ENCODE results near the gene CENPS. TPM values are rescaled to one million over a fixed set of nuclear protein-coding genes. Genes with fewer than 3 reads are reported as not detected.

CENPS gene
- polyA plus RNA-seq, 2 of the 4 experiments (the other 2 are of a cell fraction): 25.7 to 27.3 TPM

- Histone ChIP-seq H3K4me1 (peaks cover 12% of the 10 kb centered on the region), H3K4me2 (peak within 1 kb of the TSS; percentile 90), H3K4me3 (peak within 1 kb of the TSS; percentile 89), H3K27ac (peak within 1 kb of the TSS; percentile 95 to 99), H3K9me3 (peaks cover 28% of the 10 kb centered on the region)
- peak; percentile 70; the same call in 1 of the 2 replicates for TF ChIP-seq PHF8 (IDR thresholded peaks at IDR 0.05; ENCODE audit: borderline replicate concordance, low read depth)
- TF ChIP-seq CBX8 (IDR thresholded peaks at IDR 0.05): no peak
- TF ChIP-seq BCL3 (IDR thresholded peaks at IDR 0.05): peak; percentile 91; the same call in 2 of the 3 replicates
- peak; percentile 73 to 97 for TF ChIP-seq JUN (IDR thresholded peaks at IDR 0.05)
- TF ChIP-seq MAFK (IDR thresholded peaks at IDR 0.05; ENCODE audit: partially characterized antibody): no peak
- TF ChIP-seq MAZ (IDR thresholded peaks at IDR 0.05; ENCODE audit: borderline replicate concordance, low read depth, low read length): 0 out of 2 replicates have a peak, but pooled peaks have one; percentile 32
- TF ChIP-seq POLR2AphosphoS2 (conservative IDR thresholded peaks at IDR 0.05; ENCODE audit: low read length): 0 out of 2 replicates have a peak, but pooled peaks have one; percentile 33
- TF ChIP-seq ESRRA (IDR thresholded peaks at IDR 0.05; ENCODE audit: borderline replicate concordance, low read length): no peak
- peak; percentile 26; the same call in 1 of the 2 replicates for TF ChIP-seq GATA3 (IDR thresholded peaks at IDR 0.05; ENCODE audit: borderline replicate concordance)
- TF ChIP-seq, protein P1, sequence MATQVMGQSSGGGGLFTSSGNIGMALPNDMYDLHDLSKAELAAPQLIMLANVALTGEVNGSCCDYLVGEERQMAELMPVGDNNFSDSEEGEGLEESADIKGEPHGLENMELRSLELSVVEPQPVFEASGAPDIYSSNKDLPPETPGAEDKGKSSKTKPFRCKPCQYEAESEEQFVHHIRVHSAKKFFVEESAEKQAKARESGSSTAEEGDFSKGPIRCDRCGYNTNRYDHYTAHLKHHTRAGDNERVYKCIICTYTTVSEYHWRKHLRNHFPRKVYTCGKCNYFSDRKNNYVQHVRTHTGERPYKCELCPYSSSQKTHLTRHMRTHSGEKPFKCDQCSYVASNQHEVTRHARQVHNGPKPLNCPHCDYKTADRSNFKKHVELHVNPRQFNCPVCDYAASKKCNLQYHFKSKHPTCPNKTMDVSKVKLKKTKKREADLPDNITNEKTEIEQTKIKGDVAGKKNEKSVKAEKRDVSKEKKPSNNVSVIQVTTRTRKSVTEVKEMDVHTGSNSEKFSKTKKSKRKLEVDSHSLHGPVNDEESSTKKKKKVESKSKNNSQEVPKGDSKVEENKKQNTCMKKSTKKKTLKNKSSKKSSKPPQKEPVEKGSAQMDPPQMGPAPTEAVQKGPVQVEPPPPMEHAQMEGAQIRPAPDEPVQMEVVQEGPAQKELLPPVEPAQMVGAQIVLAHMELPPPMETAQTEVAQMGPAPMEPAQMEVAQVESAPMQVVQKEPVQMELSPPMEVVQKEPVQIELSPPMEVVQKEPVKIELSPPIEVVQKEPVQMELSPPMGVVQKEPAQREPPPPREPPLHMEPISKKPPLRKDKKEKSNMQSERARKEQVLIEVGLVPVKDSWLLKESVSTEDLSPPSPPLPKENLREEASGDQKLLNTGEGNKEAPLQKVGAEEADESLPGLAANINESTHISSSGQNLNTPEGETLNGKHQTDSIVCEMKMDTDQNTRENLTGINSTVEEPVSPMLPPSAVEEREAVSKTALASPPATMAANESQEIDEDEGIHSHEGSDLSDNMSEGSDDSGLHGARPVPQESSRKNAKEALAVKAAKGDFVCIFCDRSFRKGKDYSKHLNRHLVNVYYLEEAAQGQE (IDR thresholded peaks at IDR 0.05): peak; percentile 27; the same call in 1 of the 2 replicates
- TF ChIP-seq PBX3 (IDR thresholded peaks at IDR 0.05): peak; percentile 91
- TF ChIP-seq CBX2 (IDR thresholded peaks at IDR 0.05; ENCODE audit: borderline replicate concordance, low read depth): no peak
- TF ChIP-seq EP300 (IDR thresholded peaks at IDR 0.05): no peak
- TF ChIP-seq CEBPB (IDR thresholded peaks at IDR 0.05): no peak
- no peak for TF ChIP-seq ZSCAN20 (CRISPR knock-in tag; IDR thresholded peaks at IDR 0.05)
- TF ChIP-seq POLR2A (IDR thresholded peaks at IDR 0.05; ENCODE audit: low read length): peak; percentile 50
- 0 out of 2 replicates have a peak, but pooled peaks have one; percentile 30 for TF ChIP-seq HOXB5 (CRISPR knock-in tag; IDR thresholded peaks at IDR 0.05)
- TF ChIP-seq KDM5A (IDR thresholded peaks at IDR 0.05): no peak
- TF ChIP-seq, protein P2, sequence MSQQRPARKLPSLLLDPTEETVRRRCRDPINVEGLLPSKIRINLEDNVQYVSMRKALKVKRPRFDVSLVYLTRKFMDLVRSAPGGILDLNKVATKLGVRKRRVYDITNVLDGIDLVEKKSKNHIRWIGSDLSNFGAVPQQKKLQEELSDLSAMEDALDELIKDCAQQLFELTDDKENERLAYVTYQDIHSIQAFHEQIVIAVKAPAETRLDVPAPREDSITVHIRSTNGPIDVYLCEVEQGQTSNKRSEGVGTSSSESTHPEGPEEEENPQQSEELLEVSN (IDR thresholded peaks at IDR 0.05; ENCODE audit: borderline replicate concordance, low read depth): peak; percentile 56; the same call in 1 of the 2 replicates
- TF ChIP-seq EHMT2 (IDR thresholded peaks at IDR 0.05; ENCODE audit: low read depth): no peak
- no peak for TF ChIP-seq ZC3H11A (IDR thresholded peaks at IDR 0.05)
- TF ChIP-seq USF2 (IDR thresholded peaks at IDR 0.05): no peak
- TF ChIP-seq MYC (IDR thresholded peaks at IDR 0.05; ENCODE audit: borderline replicate concordance, low read length): peak; percentile 77; the same call in 1 of the 2 replicates
- no peak for TF ChIP-seq CHD2 (IDR thresholded peaks at IDR 0.05; ENCODE audit: low read length, partially characterized antibody)
- no peak for TF ChIP-seq HOXA7 (CRISPR knock-in tag; IDR thresholded peaks at IDR 0.05)
- TF ChIP-seq EHF (CRISPR knock-in tag; IDR thresholded peaks at IDR 0.05): no peak
- peak; percentile 64 for TF ChIP-seq MAX (IDR thresholded peaks at IDR 0.05)
- DNase-seq (ENCODE audit: low read depth in 1 of 2, low spot score in 1 of 2): peak; percentile 88 to 97
- FAIRE-seq: no peak
- ChIA-PET POLR2A (interaction anchor here (1.0 to 5.8 kb wide), 9 partner anchors 9 to 81 kb away, joined by 3 to 107 read pairs (median 7); partner anchors contain the start of gene CENPS), CTCF (interaction anchor here (1.0 to 4.2 kb wide), 7 partner anchors 11 to 31 kb away, joined by 3 to 22 read pairs (median 5); partner anchors contain the start of gene CENPS)
- peak; percentile 93 for ATAC-seq
- WGBS (ENCODE audit: missing lambda C conversion rate): 0% methylated on average over 3 of the region's 76 CpGs
Observed at GRCh38 chr1:10398734-10399443, 31.3 kb upstream of the CENPS start, which contains the start of gene PGD. PGD (plus strand) TSS chr1:10399064; CDS start chr1:10399118, 54 bp downstream.

Data from A549 (cell line).